HG03064 (cell line): ENCODE data around the gene AGR3.
"Not testable (repeated sequence)": the region's sequence is repeated elsewhere in the genome, so short reads cannot be mapped to it uniquely, and the experiment has no call there.

ENCODE experiments used
- ATAC-seq: cut with Tn5 transposase; IDR thresholded peaks from one replicate; pipeline ENCODE4 v1.9.1; 2021; ENCODE audit warnings: low read depth; ENCODE audit not compliant: unreplicated experiment

Gene AGR3

DNA sequence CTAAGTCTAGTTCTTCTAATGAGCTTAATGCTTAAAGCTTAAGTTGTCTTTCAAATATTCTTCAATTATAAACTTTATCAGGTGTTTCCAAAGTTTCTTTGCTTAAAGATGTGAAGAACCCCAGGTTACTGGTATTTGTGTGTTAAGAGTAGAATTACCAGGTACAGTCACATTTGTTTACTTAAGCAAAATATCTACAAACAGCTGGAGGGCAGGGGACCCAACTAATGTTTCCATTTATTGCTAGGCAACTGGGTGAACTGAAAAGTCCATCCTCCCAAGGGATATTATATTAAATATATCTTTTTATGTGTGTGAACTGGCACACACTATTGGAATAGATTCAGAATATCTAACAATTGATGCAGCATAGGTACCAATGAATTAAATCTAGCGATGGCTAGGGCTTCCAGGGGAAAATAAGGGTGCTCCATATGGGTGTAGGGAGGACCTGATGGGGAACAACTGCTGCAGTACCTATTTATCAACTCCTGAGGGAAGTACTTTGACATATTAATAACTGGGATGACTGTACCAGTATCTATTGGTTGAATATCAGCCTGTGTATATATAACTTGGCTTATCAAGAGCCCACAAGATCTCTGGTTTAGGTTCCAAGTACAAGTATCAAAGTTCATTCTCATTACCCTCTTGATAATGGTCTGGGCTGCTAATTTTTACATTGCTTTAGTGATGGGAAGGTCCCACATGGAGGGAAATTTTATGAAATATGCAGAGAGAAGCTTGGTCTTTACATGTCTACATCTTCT, 10.3 kb upstream of the AGR3 start:
- ATAC-seq, result no peak

- ATAC-seq, result peak; percentile 59
Observed at GRCh38 chr7:16891338-16891737, 9.6 kb upstream of the AGR3 start.

- no peak for ATAC-seq
Observed at GRCh38 chr7:16889851-16890415, 8.2 kb upstream of the AGR3 start.

DNA sequence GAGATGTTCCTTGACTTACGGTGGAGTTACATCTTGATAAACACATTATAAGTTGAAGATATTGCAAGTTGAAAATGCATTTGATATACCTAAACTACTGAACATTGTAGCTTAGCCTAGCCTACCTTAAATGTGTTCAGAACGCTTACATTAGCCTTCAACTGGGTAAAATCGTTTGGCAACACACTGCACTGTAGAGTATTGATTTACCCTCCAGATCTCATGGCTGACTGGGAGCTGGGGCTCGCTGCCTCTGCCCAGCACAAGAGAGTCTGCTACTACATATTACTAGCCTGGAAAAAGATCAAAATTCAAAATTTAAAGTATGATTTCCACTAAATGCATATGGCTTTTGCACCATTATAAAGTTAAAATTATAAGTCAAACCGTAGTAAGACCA, 7.5 kb upstream of the AGR3 start:
- ATAC-seq, result no peak

- no peak for ATAC-seq
Observed at GRCh38 chr7:16883918-16884317, 2.1 kb upstream of the AGR3 start.

DNA sequence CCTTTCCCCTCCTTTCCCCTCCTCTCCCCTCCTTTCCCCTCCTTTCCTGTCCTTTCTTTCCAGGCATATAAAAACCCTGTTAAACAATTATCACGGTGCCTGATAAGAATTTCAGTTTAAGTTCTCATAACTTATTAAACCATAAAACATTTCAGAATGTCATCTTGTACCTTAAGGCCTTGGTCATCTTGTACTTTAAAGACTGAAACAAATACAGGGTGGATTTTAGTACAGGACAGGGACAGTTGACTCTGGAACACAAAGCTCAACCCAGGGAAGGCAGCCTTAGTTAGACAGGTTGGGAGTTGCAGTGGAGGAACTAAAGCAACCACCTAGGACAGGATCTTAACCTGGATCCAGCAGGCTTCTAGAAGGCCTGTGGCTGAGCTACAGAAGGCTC, 1.2 kb downstream of the AGR3 start:
- no peak for ATAC-seq

DNA sequence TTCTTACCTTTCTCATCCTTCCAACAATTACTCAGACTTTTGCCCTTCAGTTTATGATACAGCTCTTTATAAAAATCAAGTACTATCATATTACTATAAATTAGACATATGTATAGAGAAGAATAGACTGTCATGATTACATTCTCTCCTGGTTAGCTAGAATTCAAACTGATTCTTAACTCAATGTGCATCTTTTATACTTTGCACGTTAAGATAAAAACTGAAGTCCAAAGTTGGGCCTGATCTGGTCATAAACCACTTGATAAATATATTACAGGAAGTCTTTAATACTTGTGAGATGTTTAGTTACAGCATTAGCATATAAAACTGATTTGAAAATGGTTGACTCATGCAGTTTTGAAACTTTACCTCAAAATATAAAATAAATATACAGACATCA, 2.6 kb downstream of the AGR3 start:
- no peak for ATAC-seq

- no peak for ATAC-seq
Observed at GRCh38 chr7:16875861-16876260, 5.9 kb downstream of the AGR3 start.

DNA sequence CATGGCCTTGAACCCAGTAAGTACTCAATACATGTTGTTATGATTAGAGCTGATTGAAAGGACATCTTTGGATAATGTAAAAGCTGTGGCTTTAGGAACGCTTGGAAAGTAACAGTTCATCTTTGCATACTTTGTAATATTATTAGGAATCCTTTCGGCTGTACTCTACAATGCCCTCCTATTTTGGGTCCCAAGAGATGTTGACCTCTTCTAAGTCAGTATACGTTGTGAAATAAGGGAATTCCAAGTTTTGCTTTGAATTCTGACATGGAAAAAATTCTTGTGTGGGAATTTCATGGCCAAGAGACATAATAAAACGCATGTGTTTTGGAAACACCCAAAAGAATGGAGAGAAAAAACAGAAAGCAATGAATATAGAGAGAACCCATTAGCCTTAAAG, 7.7 kb downstream of the AGR3 start:
- ATAC-seq, result no peak

- no peak for ATAC-seq
Observed at GRCh38 chr7:16867328-16867727, 14.5 kb downstream of the AGR3 start.

DNA sequence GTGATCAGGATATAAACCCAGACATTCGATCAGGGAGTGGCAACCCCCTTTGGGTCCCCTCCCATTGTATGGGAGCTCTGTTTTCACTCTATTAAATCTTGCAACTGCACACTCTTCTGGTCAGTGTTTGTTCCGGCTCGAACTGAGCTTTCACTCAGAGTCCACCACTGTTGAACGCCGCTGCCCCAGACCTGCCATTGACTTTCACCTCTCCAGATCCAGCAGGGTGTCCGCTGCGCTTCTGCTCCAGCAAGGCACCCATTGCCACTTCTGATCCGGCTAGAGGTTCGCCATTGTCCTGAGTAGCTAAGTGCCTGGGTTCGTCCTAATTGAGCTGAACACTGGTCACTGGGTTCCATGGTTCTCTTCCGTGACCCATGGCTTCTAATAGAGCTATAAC, 28.6 kb downstream of the AGR3 start:
- not testable (repeated sequence) for ATAC-seq

DNA sequence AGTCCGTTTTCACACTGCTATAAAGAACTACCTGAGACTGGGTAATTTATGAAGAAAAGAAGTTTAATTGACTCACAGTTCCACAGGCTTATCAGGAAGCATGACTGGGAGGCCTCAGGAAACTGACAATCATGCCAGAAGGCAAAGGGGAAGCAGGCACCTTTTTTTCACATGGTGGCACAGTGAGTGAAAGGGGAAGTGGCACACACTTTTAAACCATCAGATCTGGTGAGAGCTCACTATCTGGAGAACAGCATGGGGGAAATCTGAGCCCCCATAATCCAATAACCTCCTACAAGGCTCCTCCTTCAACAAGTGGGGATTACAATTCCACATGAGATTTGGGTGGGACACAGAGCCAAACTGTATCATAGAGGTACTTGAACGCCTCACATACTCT, 30.0 kb downstream of the AGR3 start:
- no peak for ATAC-seq

DNA sequence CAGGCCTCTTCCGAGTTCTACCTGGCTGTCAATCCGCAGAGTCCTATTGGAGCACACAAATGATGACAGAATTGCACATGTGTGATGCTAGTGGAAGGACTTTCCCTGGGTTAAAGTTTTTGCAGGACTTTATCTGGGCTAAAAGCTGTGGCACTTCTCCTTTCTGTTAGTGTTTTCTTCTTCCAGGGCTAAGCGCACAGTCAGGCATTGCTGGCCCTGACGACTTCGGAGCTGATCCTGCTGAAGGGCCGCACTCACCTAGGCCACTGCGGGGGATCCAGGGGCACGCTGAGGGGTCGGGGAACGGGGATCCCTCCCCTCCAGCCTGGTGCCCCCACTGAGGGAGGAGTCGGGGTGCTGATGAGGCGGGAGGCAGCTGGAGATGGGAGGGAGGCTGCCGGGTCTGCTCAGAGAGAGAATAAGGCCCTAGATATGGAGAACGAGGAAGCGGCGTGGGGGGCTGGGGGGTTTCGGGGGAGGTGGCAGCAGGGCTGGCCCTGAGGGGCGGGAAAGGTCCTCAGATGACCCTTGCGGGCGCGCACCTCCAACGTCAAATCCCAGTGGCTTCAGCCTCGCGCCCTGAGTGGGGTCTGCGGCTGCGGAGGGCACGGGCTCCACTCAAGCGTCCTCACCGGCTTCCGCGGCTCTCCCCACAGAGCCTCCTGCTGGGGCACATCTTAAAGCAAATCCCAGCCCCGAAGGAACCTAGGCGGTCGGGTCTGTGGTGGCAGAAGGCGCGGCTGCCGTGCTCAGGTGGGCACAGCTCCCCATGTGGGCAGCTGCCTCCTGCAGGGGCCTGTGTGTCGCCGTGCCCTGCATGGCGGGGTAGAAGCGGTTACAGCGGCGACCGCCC, 30.9 kb downstream of the AGR3 start:
- no peak for ATAC-seq

DNA sequence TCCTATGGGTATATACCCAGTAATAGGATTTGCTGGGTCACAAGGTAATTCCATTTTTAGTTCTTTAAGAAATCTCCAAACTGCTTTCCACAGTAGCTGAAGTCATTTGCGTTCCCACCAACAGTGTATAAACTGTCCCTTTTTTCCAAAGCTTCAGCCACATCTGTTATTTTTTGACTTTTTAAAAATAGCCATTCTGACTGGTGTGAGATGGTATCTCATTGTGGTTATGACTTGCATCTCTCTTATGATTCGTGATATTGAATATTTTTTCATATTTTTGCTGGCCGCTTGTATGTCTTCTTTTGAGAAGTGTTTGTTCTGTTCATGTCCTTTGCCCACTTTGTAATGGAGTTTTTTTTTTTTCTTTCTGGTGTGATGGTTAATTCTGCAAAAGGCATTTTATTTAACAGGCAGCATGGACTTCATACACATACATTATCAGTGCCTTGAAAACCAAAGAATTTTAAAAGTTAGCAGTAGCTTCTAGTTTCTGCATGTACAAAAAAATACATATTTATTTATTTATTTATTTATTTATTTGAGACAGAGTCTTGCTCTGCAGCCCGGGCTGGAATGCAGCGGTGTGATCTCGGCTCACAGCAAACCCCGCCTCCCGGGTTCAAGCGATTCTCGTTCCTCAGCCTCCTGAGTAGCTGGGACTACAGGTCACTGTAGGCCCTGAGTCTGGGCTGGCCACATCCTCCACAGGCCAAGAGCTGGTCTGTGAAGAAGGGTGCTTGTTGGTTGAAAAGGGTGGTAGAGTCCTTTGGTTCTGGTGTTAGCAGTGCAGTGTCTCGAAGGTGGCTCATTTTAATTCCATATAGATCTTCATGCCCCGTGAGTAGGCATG, 32.3 kb downstream of the AGR3 start:
- ATAC-seq, result no peak

DNA sequence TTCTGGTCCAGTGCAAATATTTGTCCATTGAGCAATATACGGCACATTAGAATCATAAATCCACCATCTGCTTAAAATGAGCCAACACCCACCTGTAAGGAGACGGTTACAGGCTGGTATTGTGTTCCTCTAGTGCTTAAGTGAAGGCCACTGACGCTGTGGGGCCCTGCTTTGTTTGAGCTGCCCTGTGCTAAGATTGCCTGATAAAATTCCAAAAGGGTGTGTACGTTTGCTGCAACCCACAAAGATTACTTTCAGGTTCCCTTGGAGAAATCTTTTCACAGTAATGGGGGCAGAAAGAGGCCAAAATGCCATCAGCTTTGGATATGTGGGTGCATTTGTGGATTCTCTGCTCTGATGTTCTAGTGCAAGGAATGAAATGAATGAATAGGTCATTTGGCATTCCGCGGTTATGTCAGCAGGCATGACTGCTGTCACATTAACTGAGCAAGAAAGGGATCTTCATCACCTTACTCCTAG, 34.4 kb downstream of the AGR3 start:
- no peak for ATAC-seq

DNA sequence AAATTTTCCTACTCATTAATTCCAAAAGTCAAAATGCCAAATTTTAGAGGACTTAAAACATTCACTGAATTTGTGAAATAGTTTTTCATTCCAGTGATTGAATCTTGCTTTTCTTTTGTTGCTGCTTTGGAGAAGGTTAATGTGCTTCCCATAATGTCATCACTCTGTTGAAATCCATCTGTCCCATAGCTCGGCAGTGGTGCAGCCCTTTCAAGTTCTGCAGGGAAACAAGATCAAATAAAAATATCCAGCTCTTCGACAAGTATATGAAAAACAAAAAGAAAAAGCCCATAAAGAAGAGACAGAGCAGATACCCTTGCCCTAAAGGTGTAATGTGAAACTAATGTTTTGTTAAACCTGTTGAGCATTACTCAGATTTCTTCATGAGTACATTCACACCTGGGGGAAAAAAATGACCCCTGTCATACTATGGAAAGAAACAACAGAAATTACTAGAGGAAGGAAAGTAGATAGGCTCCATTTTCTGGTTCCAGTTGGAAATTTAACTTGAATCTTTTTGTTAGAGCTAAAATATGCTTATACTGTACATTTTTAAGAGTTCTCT, 35.1 kb downstream of the AGR3 start:
- ATAC-seq, result no peak

GRCh38 chr7:16845746-16846145, 36.0 kb downstream of the AGR3 start:
- ATAC-seq, result no peak

- ATAC-seq, result no peak
Observed at GRCh38 chr7:16841681-16842080, 40.1 kb downstream of the AGR3 start.

GRCh38 chr7:16840094-16840493, 41.7 kb downstream of the AGR3 start:
- no peak for ATAC-seq

DNA sequence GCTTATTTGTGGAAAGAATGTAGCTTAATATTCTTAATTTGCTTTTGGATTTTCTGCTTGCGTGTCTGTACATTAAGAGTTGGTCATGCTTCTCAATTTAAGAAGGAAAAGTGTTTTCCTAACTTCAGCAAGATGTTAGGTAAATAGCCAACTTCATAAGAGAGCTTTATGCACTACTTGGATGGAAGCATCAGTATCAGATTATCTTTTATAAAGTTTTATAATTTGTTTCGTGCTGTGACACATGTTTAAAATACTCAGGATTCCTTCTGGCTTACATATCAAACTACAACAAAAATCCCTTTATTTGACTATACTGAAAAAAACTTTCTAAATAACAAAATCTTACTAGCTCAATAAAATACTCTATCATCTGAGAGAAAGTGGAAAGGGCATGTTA, 42.1 kb downstream of the AGR3 start:
- no peak for ATAC-seq
